ENCODE results near the gene ZNF674.
"Not testable (repeated sequence)": the region's sequence is repeated elsewhere in the genome, so short reads cannot be mapped to it uniquely, and the experiment has no call there.

ZNF674 gene

GRCh38 chrX:46478634-46479033 is 66.6 kb downstream of the ZNF674 start:
- in situ Hi-C loops (cut with HindIII; ENCODE audit: low sequenced_read_pairs) = not testable (repeated sequence)

- in situ Hi-C loops (cut with HindIII; ENCODE audit: low sequenced_read_pairs) = no loop called here
Measured at GRCh38 chrX:46477435-46477834, 67.8 kb downstream of the ZNF674 start.

GRCh38 chrX:46465203-46465602 is 80.0 kb downstream of the ZNF674 start:
- in situ Hi-C loops (cut with HindIII; ENCODE audit: low sequenced_read_pairs) = no loop called here

- in situ Hi-C loops (cut with HindIII; ENCODE audit: low sequenced_read_pairs) = no loop called here
Measured at GRCh38 chrX:46463682-46464081, 81.5 kb downstream of the ZNF674 start.

GRCh38 chrX:46461660-46462191 is 83.5 kb downstream of the ZNF674 start:
- in situ Hi-C loops (cut with HindIII; ENCODE audit: low sequenced_read_pairs) = no loop called here

GRCh38 chrX:46460801-46461659 is 84.2 kb downstream of the ZNF674 start:
- in situ Hi-C loops (cut with HindIII; ENCODE audit: low sequenced_read_pairs) = not testable (repeated sequence)

GRCh38 chrX:46459603-46460002 is 85.6 kb downstream of the ZNF674 start:
- in situ Hi-C loops (cut with HindIII; ENCODE audit: low sequenced_read_pairs) = no loop called here

- in situ Hi-C loops (cut with HindIII; ENCODE audit: low sequenced_read_pairs) = no loop called here
Measured at GRCh38 chrX:46456125-46456922, 88.9 kb downstream of the ZNF674 start.

Measured in DLD1 (cell line).